ENCODE measurements around the gene ZFP1. TPM values are rescaled to one million over a fixed set of nuclear protein-coding genes. Genes with fewer than 3 reads are reported as not detected.
A peak's percentile ranks its signal among the peaks of the same experiment; 100 is the strongest.

The ZFP1 gene
- polyA plus RNA-seq, 2 of the 4 experiments (the other 2 are of a cell fraction), result 14.4 to 16.1 TPM

GRCh38 chr16:75104836-75105235 is 43.5 kb upstream of the ZFP1 start (continued):
- no peak for TF ChIP-seq PBX3 (IDR thresholded peaks at IDR 0.05)
- no peak for TF ChIP-seq SREBF2 (IDR thresholded peaks at IDR 0.05)
- no peak for TF ChIP-seq SMC3 (IDR thresholded peaks at IDR 0.05)
- TF ChIP-seq NR3C1 (IDR thresholded peaks at IDR 0.05), result no peak

- ChIA-PET POLR2A (no interaction called here), CTCF (interaction anchor here (1.1 to 2.7 kb wide), 4 partner anchors 8 to 107 kb away, joined by 3 to 17 read pairs (median 4); partner anchors contain the start of gene ZNRF1)
- FAIRE-seq, result no peak
- H3K4me3 ChIP-seq, result no peak overlapping the region
- 89% methylated on average over 7 of the region's 10 CpGs for whole genome bisulfite sequencing (ENCODE audit: missing lambda C conversion rate)
- no peak overlapping the region for H3K4me2 ChIP-seq
- TF ChIP-seq RCOR1 (IDR thresholded peaks at IDR 0.05; ENCODE audit: low read depth, low read length) (no peak), ZNF302 (CRISPR knock-in tag; IDR thresholded peaks at IDR 0.05) (no peak), KDM1A (IDR thresholded peaks at IDR 0.05; ENCODE audit: low read depth) (no peak), RFX5 (IDR thresholded peaks at IDR 0.05) (no peak)
- ATAC-seq, result no peak
- DNase-seq (ENCODE audit: low read depth in 1 of 2, low spot score in 1 of 2), result no peak
- no peaks in the 10 kb centered on the region for H3K9me3 ChIP-seq
- no peak overlapping the region for H3K27ac ChIP-seq
- peaks cover 26% of the 10 kb centered on the region for H3K4me1 ChIP-seq
These were observed 42.8 kb upstream of the ZFP1 start for GRCh38 chr16:75105306-75106061.

- Histone ChIP-seq H3K9me3 (no peaks in the 10 kb centered on the region), H3K27ac (0 out of 6 replicates have a peak overlapping the region, but pooled peaks of 1 of the 2 experiments have one; percentile 1), H3K4me1 (peaks cover 37% of the 10 kb centered on the region), H3K4me2 (no peak overlapping the region), H3K4me3 (no peak overlapping the region)
- POLR2A ChIA-PET, result no interaction called here
- no peak for TF ChIP-seq SMC3 (IDR thresholded peaks at IDR 0.05)
- TF ChIP-seq ZFP36 (IDR thresholded peaks at IDR 0.05; ENCODE audit: borderline replicate concordance, partially characterized antibody), result no peak
- TF ChIP-seq TP53 (CRISPR knock-in tag; IDR thresholded peaks at IDR 0.05), result no peak
- no peak for TF ChIP-seq ZSCAN20 (CRISPR knock-in tag; IDR thresholded peaks at IDR 0.05)
- no peak for TF ChIP-seq HOXA7 (CRISPR knock-in tag; IDR thresholded peaks at IDR 0.05)
- TF ChIP-seq KDM1A (IDR thresholded peaks at IDR 0.05; ENCODE audit: low read depth), result no peak
- TF ChIP-seq CEBPB (IDR thresholded peaks at IDR 0.05), result no peak
- no peak for TF ChIP-seq ATOH8 (CRISPR knock-in tag; IDR thresholded peaks at IDR 0.05; ENCODE audit: low read depth)
- TF ChIP-seq MAX (IDR thresholded peaks at IDR 0.05), result no peak
- no peak for TF ChIP-seq KDM5A (IDR thresholded peaks at IDR 0.05)
- TF ChIP-seq HOXB5 (CRISPR knock-in tag; IDR thresholded peaks at IDR 0.05), result no peak
- no peak for TF ChIP-seq GATA3 (IDR thresholded peaks at IDR 0.05; ENCODE audit: borderline replicate concordance)
- TF ChIP-seq BCL3 (IDR thresholded peaks at IDR 0.05), result no peak
- TF ChIP-seq RFX5 (IDR thresholded peaks at IDR 0.05), result no peak
- TF ChIP-seq E2F6 (IDR thresholded peaks at IDR 0.05; ENCODE audit: borderline replicate concordance, low read depth), result no peak
- TF ChIP-seq RNF2 (IDR thresholded peaks at IDR 0.05; ENCODE audit: borderline replicate concordance, low read depth), result no peak
- no peak for TF ChIP-seq HMGXB4 (CRISPR knock-in tag; IDR thresholded peaks at IDR 0.05; ENCODE audit: borderline replicate concordance)
- no peak for TF ChIP-seq CHD4 (IDR thresholded peaks at IDR 0.05; ENCODE audit: borderline replicate concordance)
- DNase-seq (ENCODE audit: low read depth in 1 of 2, low spot score in 1 of 2) (no peak), ATAC-seq (no peak), FAIRE-seq (no peak)
- CTCF ChIA-PET, result interaction anchor here (0.9 to 13.4 kb wide), 7 partner anchors 9 to 120 kb away, joined by 3 to 252 read pairs (median 6); partner anchors contain the start of gene ZNRF1
- 93% methylated on average over 19 of the region's 20 CpGs for WGBS (ENCODE audit: missing lambda C conversion rate)
These were observed 41.7 kb upstream of the ZFP1 start for GRCh38 chr16:75106351-75107274.

All from A549 (cell line).